ENCODE results near the gene TMEM145.

The TMEM145 gene

GRCh38 chr19:42295831-42296525, 17.1 kb upstream of the TMEM145 start:
- in situ Hi-C loops (cut with MboI; ENCODE audit: low sequenced_read_pairs, unreplicated experiment): no loop called here
- peak; percentile 87 for DNase-seq (ENCODE audit: low spot score)
- TF ChIP-seq CTCF (IDR thresholded peaks at IDR 0.05; ENCODE audit: borderline replicate concordance, control extremely low read depth, extremely low read depth, insufficient read depth, missing control alignments): peak; percentile 97

GRCh38 chr19:42297039-42297438, 16.1 kb upstream of the TMEM145 start:
- in situ Hi-C loops (cut with MboI; ENCODE audit: low sequenced_read_pairs, unreplicated experiment): no loop called here
- TF ChIP-seq CTCF (IDR thresholded peaks at IDR 0.05; ENCODE audit: borderline replicate concordance, control extremely low read depth, extremely low read depth, insufficient read depth, missing control alignments): no peak
- DNase-seq (ENCODE audit: low spot score): no peak

GRCh38 chr19:42301646-42302203, 11.4 kb upstream of the TMEM145 start, which contains the start of gene PRR19:
Gene PRR19 (plus strand): TSS chr19:42302132. CDS start chr19:42309585, 7,453 bp downstream.
- in situ Hi-C loops (cut with MboI; ENCODE audit: low sequenced_read_pairs, unreplicated experiment): no loop called here
- DNase-seq (ENCODE audit: low spot score): no peak
- TF ChIP-seq CTCF (IDR thresholded peaks at IDR 0.05; ENCODE audit: borderline replicate concordance, control extremely low read depth, extremely low read depth, insufficient read depth, missing control alignments): no peak

GRCh38 chr19:42303101-42303464, 10.0 kb upstream of the TMEM145 start:
- DNase-seq (ENCODE audit: low spot score): no peak
- in situ Hi-C loops (cut with MboI; ENCODE audit: low sequenced_read_pairs, unreplicated experiment): no loop called here
- TF ChIP-seq CTCF (IDR thresholded peaks at IDR 0.05; ENCODE audit: borderline replicate concordance, control extremely low read depth, extremely low read depth, insufficient read depth, missing control alignments): no peak

GRCh38 chr19:42303876-42304275, 9.2 kb upstream of the TMEM145 start:
- no peak for TF ChIP-seq CTCF (IDR thresholded peaks at IDR 0.05; ENCODE audit: borderline replicate concordance, control extremely low read depth, extremely low read depth, insufficient read depth, missing control alignments)
- no peak for DNase-seq (ENCODE audit: low spot score)
- in situ Hi-C loops (cut with MboI; ENCODE audit: low sequenced_read_pairs, unreplicated experiment): no loop called here

GRCh38 chr19:42306646-42307045, 6.5 kb upstream of the TMEM145 start:
- DNase-seq (ENCODE audit: low spot score): no peak
- in situ Hi-C loops (cut with MboI; ENCODE audit: low sequenced_read_pairs, unreplicated experiment): no loop called here
- TF ChIP-seq CTCF (IDR thresholded peaks at IDR 0.05; ENCODE audit: borderline replicate concordance, control extremely low read depth, extremely low read depth, insufficient read depth, missing control alignments): no peak
